Measurements from ENCODE around the gene FOXC2.

DNA sequence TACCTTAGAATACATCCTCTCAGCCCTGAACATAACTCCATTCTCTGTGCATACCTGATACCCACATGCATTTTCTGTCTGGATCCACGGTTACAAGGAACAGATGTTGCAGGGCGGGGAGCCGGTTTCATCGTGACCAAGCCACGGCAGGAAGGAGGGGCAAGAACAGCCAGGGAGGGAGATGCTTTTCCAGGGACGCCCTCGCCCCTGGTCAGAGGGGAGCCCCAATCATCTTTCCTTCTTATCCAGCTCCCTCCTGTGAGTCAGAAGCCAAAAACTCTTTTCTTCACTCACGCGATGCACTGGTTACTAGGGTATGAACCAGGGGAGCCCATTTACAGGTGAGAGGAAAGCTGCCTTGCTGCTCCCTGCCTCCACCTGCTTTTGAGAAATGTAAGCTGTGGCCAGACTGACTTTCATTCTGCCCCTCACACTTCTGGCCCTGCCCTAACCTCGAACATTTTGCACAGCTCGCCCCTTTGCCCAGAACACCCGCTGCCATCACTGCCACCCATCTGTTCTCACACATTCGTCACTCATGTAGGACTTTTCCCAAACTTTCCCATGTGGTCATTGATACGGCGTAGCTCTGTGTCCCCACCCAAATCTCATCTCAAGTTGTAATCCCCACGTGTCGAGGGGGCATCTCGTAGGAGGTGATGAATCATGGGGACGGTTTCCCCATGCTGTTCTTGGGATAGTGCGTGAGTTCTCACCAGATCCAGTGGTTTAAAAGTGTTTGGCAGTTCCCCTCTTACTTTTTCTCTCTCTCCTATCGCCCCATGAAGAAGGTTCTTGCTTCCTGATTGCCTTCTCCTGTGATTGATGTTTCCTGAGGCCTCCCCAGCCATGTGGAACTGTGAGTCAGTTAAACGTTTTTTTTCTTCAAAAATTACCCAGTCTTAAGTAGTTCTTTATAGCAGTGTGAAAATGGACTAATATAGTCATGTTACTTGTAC, 32.3 kb downstream of the FOXC2 start:
- TF ChIP-seq, protein P1, sequence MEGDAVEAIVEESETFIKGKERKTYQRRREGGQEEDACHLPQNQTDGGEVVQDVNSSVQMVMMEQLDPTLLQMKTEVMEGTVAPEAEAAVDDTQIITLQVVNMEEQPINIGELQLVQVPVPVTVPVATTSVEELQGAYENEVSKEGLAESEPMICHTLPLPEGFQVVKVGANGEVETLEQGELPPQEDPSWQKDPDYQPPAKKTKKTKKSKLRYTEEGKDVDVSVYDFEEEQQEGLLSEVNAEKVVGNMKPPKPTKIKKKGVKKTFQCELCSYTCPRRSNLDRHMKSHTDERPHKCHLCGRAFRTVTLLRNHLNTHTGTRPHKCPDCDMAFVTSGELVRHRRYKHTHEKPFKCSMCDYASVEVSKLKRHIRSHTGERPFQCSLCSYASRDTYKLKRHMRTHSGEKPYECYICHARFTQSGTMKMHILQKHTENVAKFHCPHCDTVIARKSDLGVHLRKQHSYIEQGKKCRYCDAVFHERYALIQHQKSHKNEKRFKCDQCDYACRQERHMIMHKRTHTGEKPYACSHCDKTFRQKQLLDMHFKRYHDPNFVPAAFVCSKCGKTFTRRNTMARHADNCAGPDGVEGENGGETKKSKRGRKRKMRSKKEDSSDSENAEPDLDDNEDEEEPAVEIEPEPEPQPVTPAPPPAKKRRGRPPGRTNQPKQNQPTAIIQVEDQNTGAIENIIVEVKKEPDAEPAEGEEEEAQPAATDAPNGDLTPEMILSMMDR (IDR thresholded peaks at IDR 0.05) = no peak
- no peak for TF ChIP-seq POLR2A (IDR thresholded peaks at IDR 0.05)

Data from body of pancreas (tissue), 4 donors.